ENCODE results near the gene KIAA1217.
"Not testable (repeated sequence)": the region's sequence is repeated elsewhere in the genome, so short reads cannot be mapped to it uniquely, and the experiment has no call there.

The KIAA1217 gene

GRCh38 chr10:24408365-24408764 is 199.4 kb downstream of the KIAA1217 start:
- no peak for DNase-seq

DNA sequence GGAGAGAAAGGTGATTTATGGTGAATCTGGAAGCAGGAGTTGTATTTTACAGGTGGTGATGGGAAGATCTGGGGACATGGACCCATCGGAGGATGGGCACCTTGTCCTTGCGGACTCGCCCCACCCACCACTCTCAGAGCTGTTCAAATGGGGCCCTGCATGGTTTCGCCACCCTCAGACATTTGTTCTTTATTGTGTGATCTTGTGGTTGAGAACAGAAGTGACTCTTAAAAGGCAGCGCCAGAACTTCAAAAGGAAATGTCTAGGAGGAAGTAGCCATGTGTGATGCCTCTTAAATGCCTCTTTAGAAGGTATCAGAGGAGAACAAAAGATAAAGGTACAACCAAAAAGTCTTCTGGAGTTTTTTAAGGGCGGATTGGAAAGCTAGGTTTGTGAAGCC is 205.7 kb downstream of the KIAA1217 start:
- DNase-seq, result no peak

- no peak for DNase-seq
These were observed 206.7 kb downstream of the KIAA1217 start for GRCh38 chr10:24415455-24416125.

DNA sequence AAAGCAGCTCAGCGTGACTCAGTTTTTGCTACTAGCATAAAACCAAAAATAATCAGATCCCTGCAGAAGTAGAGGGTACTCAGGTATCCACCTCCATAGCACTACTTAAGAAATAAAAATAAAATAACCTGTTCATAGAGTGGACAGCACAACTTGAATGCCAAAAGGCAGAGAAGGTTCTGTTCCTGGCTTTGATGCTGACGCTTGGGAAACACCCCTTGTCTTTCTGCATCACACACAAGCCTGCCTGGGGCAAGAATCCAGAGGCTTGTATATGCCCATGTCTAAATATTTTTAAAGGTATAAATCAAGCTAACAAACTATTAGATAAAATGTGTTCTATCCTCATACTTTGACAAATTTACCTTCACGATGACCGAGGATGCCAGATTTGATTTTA is 207.3 kb downstream of the KIAA1217 start:
- no peak for DNase-seq

GRCh38 chr10:24417053-24417452 is 208.1 kb downstream of the KIAA1217 start:
- no peak for DNase-seq

GRCh38 chr10:24418532-24418931 is 209.6 kb downstream of the KIAA1217 start:
- no peak for DNase-seq

- no peak for DNase-seq
These were observed 210.1 kb downstream of the KIAA1217 start for GRCh38 chr10:24419066-24419465.

DNA sequence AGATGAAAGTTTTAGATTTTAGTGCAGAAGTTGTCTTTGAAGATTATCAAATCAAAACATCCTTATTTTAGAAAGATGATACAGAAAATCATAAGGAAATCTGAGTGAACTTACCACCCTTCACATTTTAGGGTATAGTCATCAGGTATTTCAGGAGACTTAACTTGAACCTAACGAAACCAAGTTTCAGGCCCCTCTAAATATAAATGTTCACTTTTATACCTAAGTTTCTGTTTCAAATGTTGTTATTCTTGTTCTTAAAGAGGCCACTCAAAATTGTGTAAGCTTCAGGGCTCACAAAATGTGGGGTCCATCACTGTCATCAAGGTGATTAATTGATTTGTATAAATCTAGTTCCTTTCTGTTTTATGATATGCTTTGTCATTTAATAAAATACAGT is 216.2 kb downstream of the KIAA1217 start:
- DNase-seq, result no peak

- no peak for DNase-seq
These were observed 218.9 kb downstream of the KIAA1217 start for GRCh38 chr10:24427678-24428409.

DNA sequence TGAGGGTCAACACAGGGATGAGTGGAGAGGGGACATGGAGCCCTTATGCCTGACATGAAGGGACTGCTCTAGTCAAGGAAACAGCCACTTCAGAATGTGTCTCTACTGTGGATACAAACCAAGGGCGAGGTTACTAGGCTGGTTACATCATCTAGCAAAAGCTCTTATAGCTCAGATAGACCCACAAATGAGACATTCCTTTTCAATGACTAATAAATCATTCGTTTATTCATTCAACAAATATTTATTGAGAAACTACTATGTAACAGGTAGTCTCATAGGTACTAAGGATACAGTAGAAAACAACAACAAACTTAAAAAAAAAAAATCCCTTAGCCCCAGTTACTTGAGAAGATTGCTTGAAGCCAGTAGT is 219.5 kb downstream of the KIAA1217 start:
- no peak for DNase-seq

DNA sequence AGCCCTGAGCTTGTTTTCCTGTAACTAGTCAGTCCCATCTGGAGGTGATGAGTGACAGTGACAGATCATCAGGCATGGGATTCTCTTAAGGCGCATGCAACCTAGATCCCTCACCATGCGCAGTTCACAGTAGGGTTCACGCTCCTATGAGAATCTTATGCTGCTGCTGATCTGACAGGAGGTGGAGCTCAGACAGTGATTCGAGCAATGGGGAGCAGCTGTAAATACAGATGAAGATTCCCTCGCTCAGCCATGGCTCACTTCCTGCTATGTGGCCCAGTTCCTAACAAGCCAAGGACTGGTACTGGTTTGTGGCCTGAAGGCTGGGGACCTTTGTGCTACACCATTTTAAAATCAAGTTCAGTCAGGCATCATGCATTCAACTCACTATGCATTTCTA is 221.7 kb downstream of the KIAA1217 start:
- no peak for DNase-seq

DNA sequence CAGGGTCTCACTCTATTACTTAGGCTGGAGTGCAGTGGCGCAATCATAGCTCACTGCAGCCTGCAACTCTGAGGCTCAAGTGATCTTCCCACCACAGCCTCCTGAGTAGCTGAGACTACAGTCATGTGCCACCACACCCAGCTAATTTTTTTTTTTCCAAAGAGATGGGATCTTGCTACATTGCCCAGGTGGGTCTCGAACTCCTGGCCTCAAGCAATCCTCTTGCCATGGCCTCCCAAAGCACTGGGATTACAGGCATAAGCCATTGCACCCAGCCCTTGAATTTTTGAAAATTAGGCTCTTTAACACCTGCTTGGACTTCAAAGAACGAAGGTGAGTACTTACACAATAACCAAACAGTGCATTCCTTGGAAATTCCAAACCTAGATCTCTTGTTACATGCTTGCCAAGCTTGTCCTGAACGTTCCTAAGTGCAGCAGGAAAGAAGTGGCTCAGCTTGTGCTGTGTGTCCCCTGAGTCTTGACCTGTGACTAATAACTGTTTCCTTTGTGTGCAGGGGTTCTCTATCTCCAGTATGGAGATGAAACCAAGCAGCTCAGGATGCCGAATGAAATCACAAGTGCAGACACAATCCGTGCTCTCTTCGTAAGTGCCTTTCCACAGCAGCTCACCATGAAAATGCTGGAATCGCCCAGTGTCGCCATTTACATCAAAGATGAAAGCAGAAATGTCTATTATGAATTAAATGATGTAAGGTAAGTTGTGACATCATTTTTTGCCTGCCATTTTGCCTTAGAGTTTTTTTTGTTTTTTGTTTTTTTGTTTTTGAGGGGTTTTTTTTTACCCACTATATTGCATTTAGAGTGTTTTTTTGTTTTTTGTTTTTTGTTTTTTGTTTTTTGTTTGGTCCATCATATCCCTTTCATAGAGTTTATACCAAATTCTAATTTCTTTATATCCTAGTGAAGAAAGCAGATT is 223.8 kb downstream of the KIAA1217 start:
- no peak for DNase-seq

- no peak for DNase-seq
These were observed 224.8 kb downstream of the KIAA1217 start for GRCh38 chr10:24433705-24434104.

DNA sequence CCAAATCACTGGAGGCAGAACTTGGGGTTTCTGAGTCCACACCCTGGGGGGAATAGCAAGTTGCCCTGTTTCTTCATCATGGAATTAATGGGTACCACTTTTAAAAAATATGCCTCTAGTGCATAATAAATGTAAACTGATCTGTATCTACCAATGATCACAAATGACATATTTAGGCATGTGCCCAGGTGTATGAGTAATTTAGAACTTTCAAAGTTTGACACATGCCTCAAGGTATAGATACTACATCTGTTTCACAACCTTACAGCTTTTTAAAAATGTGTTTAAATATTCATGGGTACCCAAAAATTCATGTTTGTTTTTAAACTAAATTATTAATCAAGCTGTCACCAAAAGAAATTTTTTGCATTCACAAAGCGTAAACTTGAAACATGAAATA is 226.0 kb downstream of the KIAA1217 start:
- no peak for DNase-seq

- no peak for DNase-seq
These were observed 226.4 kb downstream of the KIAA1217 start for GRCh38 chr10:24435374-24435773.

GRCh38 chr10:24437302-24437701 is 228.4 kb downstream of the KIAA1217 start:
- no peak for DNase-seq

GRCh38 chr10:24438800-24439199 is 229.9 kb downstream of the KIAA1217 start:
- DNase-seq, result no peak

- DNase-seq, result no peak
These were observed 231.0 kb downstream of the KIAA1217 start for GRCh38 chr10:24439935-24440334.

DNA sequence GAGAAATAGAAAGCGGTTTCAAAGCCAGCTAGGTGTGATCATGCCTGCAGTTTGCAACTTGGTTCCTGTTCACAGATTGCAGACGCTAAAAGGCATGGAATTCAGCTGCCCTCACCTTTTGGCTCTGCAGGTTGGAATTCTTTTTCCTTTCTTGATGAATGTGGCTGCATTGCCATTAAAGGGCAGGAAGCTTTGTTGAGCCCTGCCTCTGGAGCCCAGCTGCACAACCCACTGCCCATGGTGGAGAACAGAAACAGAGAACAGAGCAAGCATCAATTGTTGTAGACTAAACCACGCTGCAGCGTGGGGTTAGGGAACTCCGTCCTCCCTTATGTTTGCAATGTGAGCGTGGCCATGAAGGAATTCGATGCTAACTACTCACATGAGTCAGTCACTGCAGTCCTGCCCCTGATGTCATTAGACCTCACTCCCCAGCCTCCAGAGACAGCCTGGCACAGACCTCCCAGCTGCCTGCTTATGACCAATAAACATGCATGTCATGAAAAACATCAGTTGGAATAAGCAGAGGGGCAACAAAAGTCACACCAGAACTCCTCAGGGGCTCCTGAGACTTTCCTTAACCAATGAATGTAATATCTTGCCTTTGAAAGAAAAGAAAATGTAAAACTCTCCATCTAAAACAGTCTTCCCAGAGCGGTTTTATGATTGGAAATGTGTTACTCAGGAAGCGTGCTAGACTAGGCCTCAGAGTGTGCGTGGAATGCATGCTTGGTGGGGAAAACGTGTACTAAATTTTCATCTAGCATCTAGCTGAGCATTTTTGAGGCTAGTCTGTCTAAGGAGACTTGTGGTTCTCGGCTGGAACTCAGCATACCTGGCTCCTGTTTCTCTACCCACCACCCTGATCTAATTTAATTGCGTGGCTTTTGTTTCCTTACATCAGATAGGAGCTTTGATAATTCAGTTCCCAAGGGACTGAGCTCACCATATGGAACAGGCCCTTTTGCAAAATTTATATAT is 232.2 kb downstream of the KIAA1217 start:
- no peak for DNase-seq

DNA sequence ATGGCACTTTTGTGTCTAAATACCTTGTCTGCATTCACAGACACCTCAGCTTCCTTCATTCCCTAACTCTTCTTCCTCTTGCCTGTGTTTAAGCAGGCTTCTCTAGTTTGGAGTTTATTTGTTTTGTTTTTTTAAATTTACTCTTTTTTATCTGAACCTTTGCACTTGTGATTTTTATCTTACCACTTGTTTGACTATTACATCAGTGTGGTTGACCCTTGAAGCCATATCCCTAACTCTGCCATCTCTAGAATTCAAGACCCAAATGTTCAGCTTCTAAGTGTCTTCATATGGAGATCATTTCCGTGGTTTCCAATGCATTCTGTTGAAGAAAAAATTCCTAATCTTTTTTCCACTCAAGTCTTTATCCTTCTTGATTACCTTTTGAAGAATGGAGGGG is 233.3 kb downstream of the KIAA1217 start:
- DNase-seq, result no peak

GRCh38 chr10:24442641-24443174 is 233.8 kb downstream of the KIAA1217 start:
- not testable (repeated sequence) for DNase-seq

DNA sequence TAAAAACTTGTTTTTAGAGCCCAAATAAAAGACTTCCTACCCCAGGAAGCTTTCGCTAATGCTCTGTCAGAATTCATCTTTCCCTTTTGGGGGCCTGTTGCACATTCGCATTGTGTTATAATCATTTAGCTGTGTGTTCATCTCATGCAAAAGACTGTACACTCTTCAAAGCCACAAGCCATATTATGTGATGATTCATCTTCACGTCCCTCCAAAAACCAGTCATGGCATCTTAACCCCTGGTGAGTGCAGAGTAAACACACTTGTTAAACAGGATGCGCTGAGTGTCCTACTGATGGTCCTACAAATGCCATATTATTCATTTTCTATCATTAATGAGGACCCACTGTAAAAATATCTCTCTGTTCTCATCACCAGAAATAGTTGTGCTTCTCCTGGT is 235.4 kb downstream of the KIAA1217 start:
- no peak for DNase-seq

Data from NCI-H69 (cell line).